ENCODE data around the gene FAM89A.
A peak's percentile ranks its signal among the peaks of the same experiment; 100 is the strongest.

FAM89A gene

GRCh38 chr1:231040019-231040799 is at the start of gene FAM89A:
FAM89A (minus strand) TSS chr1:231040254; CDS start chr1:231040211, 43 bp downstream.
- peak; percentile 36 for DNase-seq

- DNase-seq, result no peak
These were observed 44.3 kb upstream of the FAM89A start for GRCh38 chr1:231084353-231084752.

- DNase-seq, result no peak
These were observed 39.1 kb upstream of the FAM89A start for GRCh38 chr1:231079163-231079562.

- no peak for DNase-seq
These were observed 38.2 kb upstream of the FAM89A start for GRCh38 chr1:231078250-231078649.

- DNase-seq, result no peak
These were observed 36.7 kb upstream of the FAM89A start for GRCh38 chr1:231076802-231077201.

- DNase-seq, result no peak
These were observed 35.4 kb upstream of the FAM89A start for GRCh38 chr1:231075497-231075896.

DNA sequence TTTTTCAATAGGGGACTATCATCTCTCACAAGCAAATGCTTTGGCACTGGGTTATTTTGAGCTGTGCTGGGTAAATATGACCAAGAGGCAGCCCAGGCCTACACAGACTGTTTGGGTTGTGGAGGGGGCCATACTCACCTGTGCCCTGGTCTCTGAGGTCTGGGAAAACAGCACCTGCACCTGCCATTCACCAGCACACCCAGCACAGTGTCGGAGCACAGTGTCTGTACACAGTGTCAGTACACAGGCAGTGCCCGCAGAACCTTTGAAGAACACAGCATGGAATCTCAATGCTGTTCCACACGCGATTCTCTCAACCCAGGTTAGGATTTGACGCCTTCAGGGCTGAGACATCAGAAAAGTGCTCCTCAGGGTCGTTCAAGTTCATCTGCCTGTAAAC is 35.0 kb upstream of the FAM89A start:
- no peak for DNase-seq

GRCh38 chr1:231074046-231074445 is 34.0 kb upstream of the FAM89A start:
- no peak for DNase-seq

DNA sequence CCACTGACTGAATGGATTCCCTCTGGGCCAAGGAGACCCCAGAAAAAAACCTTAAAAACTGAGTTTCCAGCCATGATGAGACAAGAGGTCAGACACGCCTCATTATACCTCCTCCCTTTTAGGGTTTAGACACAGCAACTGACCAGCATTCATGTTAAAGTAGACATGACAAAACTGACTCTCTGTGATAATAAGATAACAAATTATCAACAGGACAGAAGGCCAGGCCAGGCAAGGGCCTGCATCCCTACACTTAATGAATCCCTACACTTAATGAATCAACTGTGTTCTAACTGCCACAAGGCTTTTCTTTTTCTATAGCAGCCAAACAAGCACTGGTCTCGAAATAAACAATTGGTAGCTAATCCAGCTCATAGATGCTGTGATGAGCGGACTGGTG is 33.3 kb upstream of the FAM89A start:
- no peak for DNase-seq

- no peak for DNase-seq
These were observed 32.5 kb upstream of the FAM89A start for GRCh38 chr1:231072502-231073094.

DNA sequence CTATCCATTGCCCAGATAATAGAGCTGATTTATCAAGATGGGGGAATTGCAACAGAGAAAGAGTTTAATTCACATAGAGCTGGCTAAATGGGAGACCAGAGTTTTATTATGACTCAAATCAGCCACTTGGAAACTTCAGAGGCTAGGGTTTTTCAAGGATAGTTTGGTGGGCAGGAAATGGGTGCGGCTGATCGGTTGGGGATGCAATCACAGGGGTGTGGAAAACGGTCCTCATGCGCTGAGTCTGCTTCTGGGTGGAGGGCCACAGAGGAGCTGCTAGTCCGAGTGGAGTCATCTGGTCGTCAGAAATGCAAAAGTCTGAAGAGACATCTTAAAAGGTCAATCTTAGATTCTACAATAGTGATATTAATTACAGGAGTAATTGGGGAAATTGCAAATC is 32.0 kb upstream of the FAM89A start:
- no peak for DNase-seq

- no peak for DNase-seq
These were observed 30.8 kb upstream of the FAM89A start for GRCh38 chr1:231070758-231071444.

DNA sequence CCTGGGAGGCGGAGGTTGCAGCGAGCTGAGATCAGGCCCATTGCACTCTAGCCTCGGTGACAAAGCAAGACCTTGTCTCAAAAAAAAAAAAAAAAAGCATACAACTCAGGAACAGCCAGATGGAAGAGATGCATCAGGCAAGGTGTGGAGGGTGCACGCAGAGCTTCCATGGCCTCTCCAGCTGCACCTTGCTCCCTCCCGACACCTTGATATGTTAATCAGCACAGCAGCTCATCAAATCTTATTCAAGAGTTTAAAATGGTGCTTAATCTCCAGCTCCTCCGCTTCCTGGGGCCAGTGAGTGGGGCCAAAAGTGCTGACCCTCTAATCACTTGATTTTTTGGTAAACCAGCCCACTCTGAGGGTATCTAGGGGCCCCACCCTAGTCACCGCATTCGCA is 29.3 kb upstream of the FAM89A start:
- no peak for DNase-seq

DNA sequence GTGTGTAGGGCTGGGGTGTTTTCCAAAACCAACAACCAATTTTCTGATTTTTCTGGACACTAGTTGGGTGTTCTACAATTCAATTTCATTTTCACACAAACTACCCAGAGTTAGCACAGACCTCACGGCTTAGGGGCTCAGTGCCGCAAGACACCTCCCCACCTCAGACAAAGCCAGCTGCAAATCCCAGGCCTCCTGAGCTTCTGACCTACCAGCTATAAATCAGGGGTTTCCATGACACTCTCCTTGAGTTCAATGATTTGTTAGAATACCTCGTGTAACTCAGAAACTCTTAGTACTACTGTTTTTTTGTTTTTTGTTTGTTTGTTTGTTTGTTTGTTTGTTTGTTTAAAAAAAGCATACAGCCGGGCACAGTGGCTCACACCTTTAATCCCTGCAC is 28.7 kb upstream of the FAM89A start:
- DNase-seq, result no peak

DNA sequence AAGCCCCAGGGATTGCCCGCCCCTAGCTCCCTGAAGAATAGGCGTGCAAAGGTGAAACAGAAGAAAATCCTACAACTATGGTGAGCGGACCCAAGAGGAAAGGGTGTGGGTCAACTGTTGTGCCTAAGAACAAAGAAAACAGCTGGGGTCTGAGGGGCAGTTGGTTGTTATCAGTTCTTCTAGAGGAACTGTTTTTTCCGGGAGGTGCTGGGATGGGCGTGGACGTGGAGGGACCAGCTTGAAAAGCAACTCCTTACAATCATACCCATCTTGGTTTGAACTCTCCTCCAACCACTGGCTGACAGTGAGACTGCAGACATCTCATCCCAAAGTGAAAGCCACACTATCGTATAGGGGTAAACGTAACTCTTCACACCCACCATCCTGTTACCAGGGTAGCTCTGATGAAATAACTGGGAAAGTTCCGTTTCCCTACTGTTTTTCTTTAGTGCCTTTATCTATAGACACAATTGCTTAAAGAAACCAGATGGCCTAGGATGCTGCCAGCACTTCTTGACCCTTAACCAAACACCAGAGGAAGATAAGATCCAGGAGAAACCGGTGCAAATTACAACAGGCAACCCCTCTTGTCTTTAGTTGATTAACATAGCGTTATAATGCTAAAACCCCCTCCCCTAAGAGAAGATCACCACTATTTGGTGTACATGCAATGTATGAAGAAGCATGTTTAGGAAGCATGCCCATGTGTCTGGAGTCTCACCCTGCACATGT is 25.6 kb upstream of the FAM89A start:
- no peak for DNase-seq

GRCh38 chr1:231064418-231064817 is 24.4 kb upstream of the FAM89A start:
- no peak for DNase-seq

DNA sequence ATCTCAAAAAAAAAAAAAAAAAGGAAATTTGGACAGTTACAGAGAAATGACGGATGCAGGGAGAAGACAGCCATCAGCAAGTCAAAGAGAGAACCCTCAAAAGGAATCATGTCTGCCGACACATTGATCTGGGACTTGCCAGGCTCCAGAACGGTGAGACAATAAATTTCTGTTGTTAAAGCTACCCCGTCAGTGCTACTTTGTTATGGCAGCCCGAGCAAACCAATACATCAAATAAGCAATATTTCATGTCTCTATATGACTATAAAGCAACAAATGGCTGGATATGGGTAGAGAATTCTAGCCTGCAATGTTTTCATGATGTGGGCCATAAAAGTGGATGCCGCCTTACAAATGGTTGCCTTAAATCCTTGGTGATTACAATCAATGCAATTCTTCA is 23.3 kb upstream of the FAM89A start:
- DNase-seq, result no peak

DNA sequence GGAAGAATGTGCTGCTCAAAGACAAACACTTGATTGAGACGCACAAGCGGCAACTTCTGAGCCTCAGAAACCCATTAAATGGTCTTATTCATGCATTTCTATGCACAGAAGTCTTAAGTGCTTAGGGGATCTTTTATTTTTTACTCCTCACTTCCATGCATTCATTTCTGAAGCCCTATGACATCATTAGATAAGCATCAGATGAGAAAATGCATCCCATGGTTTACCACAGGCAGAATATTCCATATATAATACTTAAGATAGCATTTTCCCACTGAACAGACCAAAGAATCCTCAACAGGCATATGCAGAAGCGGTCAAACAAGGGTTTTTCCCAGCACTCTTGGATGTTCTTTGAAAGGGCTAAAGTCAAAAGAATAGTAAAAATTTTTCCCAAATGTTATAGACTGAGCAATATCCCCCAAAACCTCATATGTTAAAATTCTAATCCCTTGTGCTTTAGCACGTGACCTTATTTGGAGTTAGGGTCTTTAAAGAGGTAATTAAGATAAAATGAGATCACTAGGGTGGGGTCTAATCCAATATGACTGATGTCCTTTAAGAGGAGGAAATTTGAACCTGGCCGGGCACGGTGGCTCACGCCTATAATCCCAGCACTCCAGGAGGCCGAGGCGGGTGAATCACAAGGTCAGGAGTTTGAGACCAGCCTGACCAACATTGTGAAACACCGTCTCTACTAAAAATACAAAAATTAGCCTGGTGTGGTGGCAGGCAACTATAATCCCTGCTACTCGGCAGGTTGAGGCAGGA is 22.6 kb upstream of the FAM89A start:
- DNase-seq, result no peak

- no peak for DNase-seq
These were observed 19.6 kb upstream of the FAM89A start for GRCh38 chr1:231059566-231060193.

- no peak for DNase-seq
These were observed 18.5 kb upstream of the FAM89A start for GRCh38 chr1:231058416-231059109.

DNA sequence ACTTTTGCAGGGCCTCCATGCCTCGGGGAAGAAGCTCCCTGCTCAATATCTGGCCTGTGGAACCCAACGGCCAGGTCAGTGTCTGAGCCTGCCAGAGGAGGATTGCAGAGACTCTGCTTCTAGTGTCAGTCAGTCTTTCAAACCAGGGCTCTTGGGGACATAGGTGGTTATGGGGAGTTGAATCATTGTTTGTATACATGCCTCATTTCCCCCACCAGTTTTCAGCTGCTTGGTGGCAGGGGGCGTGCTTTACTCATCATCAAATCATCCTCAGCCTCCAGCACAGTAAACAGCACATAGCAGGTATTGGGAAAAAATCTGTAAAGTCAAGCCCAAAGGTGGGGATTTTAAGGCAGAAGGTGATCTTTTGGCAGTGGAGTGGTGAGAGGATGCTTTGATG is 17.4 kb upstream of the FAM89A start:
- DNase-seq, result no peak

DNA sequence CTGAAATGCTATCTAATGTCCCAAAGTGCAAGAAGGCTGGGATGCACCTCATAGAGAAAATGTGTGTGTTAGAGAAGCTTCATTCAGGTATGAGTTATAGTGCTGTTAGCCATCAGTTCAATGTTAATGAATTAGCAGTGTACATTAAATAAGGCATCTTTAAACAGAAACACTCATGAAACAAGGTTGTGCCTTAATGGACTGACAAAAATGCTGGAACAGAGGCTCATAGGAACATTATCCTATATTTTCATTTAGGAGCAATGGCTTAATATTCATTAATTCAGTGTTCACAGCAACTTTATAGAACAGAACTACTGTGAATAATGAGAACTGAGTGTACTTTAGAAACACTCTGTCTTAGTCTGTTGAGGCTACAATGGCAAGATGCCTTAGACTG is 15.2 kb upstream of the FAM89A start:
- DNase-seq, result no peak
